IMR-90 (cell line): ENCODE measurements around the gene KCNJ6. TPM values are rescaled to one million over a fixed set of nuclear protein-coding genes. Genes with fewer than 3 reads are reported as not detected.

Experiments used
- ATAC-seq: fragments of 200-7000 bp; cut with Tn5 transposase; 2 replicates; pipeline ENCODE4 v1.9.1; 2020; ENCODE audit warnings: low read depth, mild to moderate bottlenecking, moderate library complexity
- BruUV-seq: library from RNA; stranded (reverse); fragments of 400-500 nt; replicated peaks from 2 replicates; lab custom pipeline; 2021; lab: Mats Ljungman, UMichigan
- CTCF ChIA-PET: fragments of 300-600 bp; formaldehyde crosslinking; extraction: SDS; loops from one replicate; lab custom pipeline; 2021; ENCODE audit warnings: antibody characterized with exemption; lab: Yijun Ruan, JAX
- POLR2A ChIA-PET: fragments of 300-600 bp; sonication (Branson Sonifier 250); formaldehyde crosslinking; loops from one replicate; lab custom pipeline; 2022; ENCODE audit warnings: antibody characterized with exemption; ENCODE audit not compliant: unreplicated experiment; lab: Charles Lee
- DNase-seq: peaks from one replicate; pipeline ENCODE4 v3.0.0; 2013
- H2AFZ ChIP-seq: replicated peaks from 2 replicates; pipeline ENCODE3; 2013; ENCODE audit warnings: low read length, mild to moderate bottlenecking; ENCODE audit not compliant: poor library complexity
- H2AK5ac ChIP-seq: 2 replicates; pipeline ENCODE4 v1.6.1; 2013; ENCODE audit warnings: low read depth, low read length, inconsistent platforms
- H2AK9ac ChIP-seq: replicated peaks from 2 replicates; pipeline ENCODE3; 2013; ENCODE audit warnings: mild to moderate bottlenecking, low read depth, low read length, moderate library complexity; ENCODE audit not compliant: poor library complexity
- H2BK120ac ChIP-seq: 2 replicates; pipeline ENCODE4 v1.6.1; 2013; ENCODE audit warnings: low read depth, low read length, inconsistent platforms
- H2BK15ac ChIP-seq: 3 replicates; pipeline ENCODE4 v1.6.1; 2013; ENCODE audit warnings: low read depth, low read length, inconsistent platforms
- H2BK20ac ChIP-seq: 2 replicates; pipeline ENCODE4 v1.6.1; 2013; ENCODE audit warnings: low read depth, mild to moderate bottlenecking, inconsistent platforms, low read length, moderate library complexity
- H2BK5ac ChIP-seq: 2 replicates; pipeline ENCODE4 v1.6.1; 2013; ENCODE audit warnings: mild to moderate bottlenecking, low read depth, low read length, inconsistent platforms; ENCODE audit not compliant: poor library complexity, severe bottlenecking
- H3K14ac ChIP-seq: replicated peaks from 2 replicates; pipeline ENCODE4 v1.6.1; 2013; ENCODE audit warnings: low read depth, low read length, inconsistent platforms
- H3K18ac ChIP-seq: 2 replicates; pipeline ENCODE4 v1.6.1; 2013; ENCODE audit warnings: low read depth, low read length, control low read depth
- H3K23ac ChIP-seq: 2 replicates; pipeline ENCODE4 v1.6.1; 2013; ENCODE audit warnings: low read depth, low read length, inconsistent platforms
- H3K27ac ChIP-seq: 2 replicates; pipeline ENCODE4 v1.5.1; 2013; ENCODE audit warnings: mild to moderate bottlenecking, control low read depth, low read length; ENCODE audit not compliant: insufficient read depth
- H3K27me3 ChIP-seq: 2 replicates; pipeline ENCODE4 v1.6.1; 2013; ENCODE audit warnings: low read length; ENCODE audit not compliant: control insufficient read depth, insufficient read depth
- H3K36me3 ChIP-seq: 2 replicates; pipeline ENCODE4 v1.6.1; 2013; ENCODE audit warnings: low read length, mixed read lengths; ENCODE audit not compliant: control insufficient read depth, insufficient read depth
- H3K4ac ChIP-seq: 2 replicates; pipeline ENCODE4 v1.6.1; 2013; ENCODE audit warnings: low read depth, low read length, inconsistent platforms
- H3K4me1 ChIP-seq: 2 replicates; pipeline ENCODE4 v1.6.1; 2013; ENCODE audit warnings: low read length, mixed read lengths; ENCODE audit not compliant: control insufficient read depth, insufficient read depth
- H3K4me2 ChIP-seq: 2 replicates; pipeline ENCODE4 v1.6.1; 2013; ENCODE audit warnings: low read depth, mild to moderate bottlenecking, control low read depth, low read length, moderate library complexity
- H3K4me3 ChIP-seq: 2 replicates; pipeline ENCODE4 v1.5.1; 2013; ENCODE audit warnings: low read depth, mild to moderate bottlenecking, control low read depth, low read length, moderate library complexity; ENCODE audit not compliant: insufficient read depth
- H3K56ac ChIP-seq: 2 replicates; pipeline ENCODE4 v1.6.1; 2013; ENCODE audit warnings: low read length, inconsistent platforms; ENCODE audit not compliant: insufficient read depth; ENCODE audit errors: extremely low read depth
- H3K79me1 ChIP-seq, 2 experiments: 2 replicates each; pipeline ENCODE4 v1.6.1; 2013; ENCODE audit warnings: low read length in 2 of 2, inconsistent platforms in 1 of 2, low read depth in 1 of 2
- H3K9ac ChIP-seq: 2 replicates; pipeline ENCODE4 v1.6.1; 2013; ENCODE audit warnings: low read depth, low read length, control low read depth
- H3K9me1 ChIP-seq: 2 replicates; pipeline ENCODE4 v1.6.1; 2013; ENCODE audit warnings: low read length, inconsistent platforms; ENCODE audit not compliant: insufficient read depth
- H3K9me3 ChIP-seq: 2 replicates; pipeline ENCODE4 v1.6.1; 2013; ENCODE audit warnings: low read length; ENCODE audit not compliant: control insufficient read depth, insufficient read depth
- H4K20me1 ChIP-seq: 2 replicates; pipeline ENCODE4 v1.6.1; 2013; ENCODE audit warnings: low read length, inconsistent platforms; ENCODE audit not compliant: insufficient read depth
- H4K5ac ChIP-seq: 2 replicates; pipeline ENCODE4 v1.6.1; 2013; ENCODE audit warnings: mild to moderate bottlenecking, low read depth, low read length, control low read depth
- H4K8ac ChIP-seq, 2 experiments: 2 replicates each; pipeline ENCODE4 v1.6.1; 2013; ENCODE audit warnings: low read depth in 2 of 2, low read length in 2 of 2, control low read depth in 1 of 2, inconsistent platforms in 1 of 2
- H4K91ac ChIP-seq: 2 replicates; pipeline ENCODE4 v1.6.1; 2013; ENCODE audit warnings: low read depth, low read length, inconsistent platforms; ENCODE audit not compliant: insufficient read depth
- CEBPB ChIP-seq: IDR thresholded peaks from 2 replicates; pipeline ENCODE4 v1.6.1; 2012; ENCODE audit warnings: low read depth, low read length, improper control_type of control experiment
- POLR2A ChIP-seq: IDR thresholded peaks from 2 replicates; pipeline ENCODE4 v1.6.1; 2012; ENCODE audit warnings: mild to moderate bottlenecking, low read depth, low read length
- WGBS, 2 experiments: methylation state at CpG; one replicate each; pipeline versions ENCODE4 v1.1.5 to v1.1.7; 2013; ENCODE audit warnings: missing lambda C conversion rate in 2 of 2; ENCODE audit not compliant: insufficient read length in 1 of 2; ENCODE audit errors: extremely low coverage in 2 of 2; 5-methylcytosine and 5-hydroxymethylcytosine counted together
- dilution Hi-C: fragments of 300-500 bp; cut with HindIII; formaldehyde crosslinking; loops from one replicate; pipeline ENCODE4 v1.14.3; 2018; ENCODE audit warnings: low sequenced_read_pairs; ENCODE audit not compliant: unreplicated experiment
- in situ Hi-C: fragments of 300-500 bp; cut with MboI; formaldehyde crosslinking; loops from 3 replicates; pipeline ENCODE4 v1.14.3; 2019; ENCODE audit warnings: low sequenced_read_pairs, inconsistent platforms, mixed read lengths
- intact Hi-C: fragments of 100-400 bp; cut with micrococcal nuclease; formaldehyde crosslinking; loops from 2 replicates; pipeline ENCODE4 v1.10.0; 2022
- polyA plus RNA-seq, 3 experiments: library from polyadenylated mRNA; depleted of rRNA; stranded (reverse); fragments of >200 nt; gene quantifications; 2 replicates each; pipeline ENCODE4 v1.2.3, GENCODE V29; 2012; ENCODE audit warnings: low replicate concordance in 1 of 3
- total RNA-seq: library from RNA; depleted of rRNA; stranded (reverse); fragments of >200 nt; gene quantifications from 2 replicates; pipeline ENCODE4 v1.2.3, GENCODE V29; 2012

KCNJ6 gene
- total and polyA plus RNA-seq, 2 of the 4 experiments (the other 2 are of a cell fraction), result under 0.01 to 0.02 TPM

DNA sequence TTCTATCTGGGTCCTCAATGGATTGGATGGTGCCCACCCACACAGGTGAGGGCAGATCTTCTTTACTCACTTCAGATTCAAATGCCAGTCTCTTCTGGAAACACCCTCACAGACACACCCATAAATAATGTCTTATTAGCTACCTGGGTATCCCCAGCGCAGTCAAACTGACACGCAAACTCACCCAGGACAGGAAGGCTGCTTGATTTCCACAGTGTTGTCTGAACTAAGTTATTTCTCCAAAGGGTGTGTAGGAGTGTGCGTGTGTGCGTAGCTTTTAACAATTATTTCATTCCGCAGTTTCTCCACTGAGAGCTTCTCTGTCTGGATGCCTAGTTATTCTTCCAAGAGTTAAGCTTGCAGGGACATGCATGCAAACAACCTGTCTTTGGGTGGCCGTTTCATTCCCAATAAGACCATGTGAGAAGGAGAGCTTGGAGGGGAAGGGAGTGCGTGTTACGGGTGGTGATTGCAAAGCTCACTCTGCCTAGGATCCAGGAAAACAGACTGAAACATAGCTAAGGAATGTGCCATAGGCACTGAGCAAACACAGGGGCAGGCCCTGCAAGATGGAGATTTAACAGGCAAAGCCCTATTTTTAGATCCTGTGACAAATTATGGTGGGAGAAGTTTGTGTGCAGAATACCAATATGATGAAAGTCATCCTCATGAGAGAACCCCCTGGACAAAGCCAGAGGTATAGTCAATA lies 280.0 kb downstream of the KCNJ6 start:
- Histone ChIP-seq H3K18ac (peak overlapping the region; percentile 35; the same call in 1 of the 2 replicates), H3K14ac (peak overlapping the region; percentile 70), H3K27ac (no peak overlapping the region), H3K4me1 (peaks cover 5% of the 10 kb centered on the region; the same call in 1 of the 2 replicates), H3K36me3 (no peaks in the 10 kb centered on the region), H4K5ac (no peak overlapping the region), H2AFZ (peak overlapping the region; percentile 67), H4K91ac (peak overlapping the region; percentile 22; the same call in 1 of the 2 replicates), H4K20me1 (no peaks in the 10 kb centered on the region), H3K56ac (no peak overlapping the region), H3K4ac (peak overlapping the region; percentile 73), H2BK15ac (no peak overlapping the region; the same call in 2 of the 3 replicates), H2BK120ac (peak overlapping the region; percentile 80), H2BK20ac (peak overlapping the region; percentile 89), H3K23ac (no peak overlapping the region), H2BK5ac (no peak overlapping the region), H3K27me3 (peaks cover 11% of the 10 kb centered on the region), H3K9me1 (peaks cover 7% of the 10 kb centered on the region; the same call in 1 of the 2 replicates), H3K9ac (no peak overlapping the region), H3K79me1 (no peaks in the 10 kb centered on the region), H3K4me2 (peak overlapping the region; percentile 41; the same call in 1 of the 2 replicates), H2AK9ac (peak overlapping the region; percentile 2), H2AK5ac (peak overlapping the region; percentile 22; the same call in 1 of the 2 replicates), H3K9me3 (no peaks in the 10 kb centered on the region), H4K8ac (peak overlapping the region in 1 of 2 experiments; percentile 46; a peak in 1 of 4 replicates), H3K4me3 (no peak overlapping the region)
- CTCF ChIA-PET, result no interaction called here
- DNase-seq (peak; percentile 76), ATAC-seq (peak; percentile 93)
- TF ChIP-seq POLR2A (no peak), CEBPB (peak; percentile 46; the same call in 1 of the 2 replicates)
- intact Hi-C loops (no loop called here), in situ Hi-C loops (no loop called here), dilution Hi-C loops (no loop called here)
- no TSS peak for BruUV-seq
- WGBS, 2 experiments, result no CpG with 5 or more reads among the region's 8 CpGs
- POLR2A ChIA-PET, result no interaction called here
